ENCODE results near the gene TAS1R3.

The TAS1R3 gene

GRCh38 chr1:1371746-1372711, 40.9 kb downstream of the TAS1R3 start:
- DNase-seq, result peak; percentile 80

GRCh38 chr1:1373051-1373814, 42.2 kb downstream of the TAS1R3 start:
- DNase-seq, result no peak

- DNase-seq, result no peak
Observed at GRCh38 chr1:1373815-1374588, 42.9 kb downstream of the TAS1R3 start.

- no peak for DNase-seq
Observed at GRCh38 chr1:1374589-1374928, 43.5 kb downstream of the TAS1R3 start.

- peak; percentile 99 for DNase-seq
Observed at GRCh38 chr1:1374929-1375662, 44.0 kb downstream of the TAS1R3 start, which contains the start of gene AURKAIP1. Gene AURKAIP1 (minus strand): TSS chr1:1375207. CDS start chr1:1374756, 451 bp downstream.

GRCh38 chr1:1376551-1377226, 45.6 kb downstream of the TAS1R3 start:
- DNase-seq, result no peak

- DNase-seq, result no peak
Observed at GRCh38 chr1:1377540-1378205, 46.6 kb downstream of the TAS1R3 start.

- DNase-seq, result no peak
Observed at GRCh38 chr1:1380860-1381259, 49.8 kb downstream of the TAS1R3 start.

- DNase-seq, result no peak
Observed at GRCh38 chr1:1381294-1381693, 50.2 kb downstream of the TAS1R3 start.

Data from OCI-M1 (cell line).